Heart left ventricle (tissue), 16 donors: ENCODE data around the gene KCTD17. TPM values are rescaled to one million over a fixed set of nuclear protein-coding genes. Genes with fewer than 3 reads are reported as not detected.

ENCODE experiments used
- ATAC-seq, 4 donors: fragments of 200-7000 bp; cut with Tn5 transposase; one replicate each; pipeline ENCODE4 v1.9.1; 2020 to 2022; ENCODE audit warnings: moderate library complexity in 4 of 4, mild to moderate bottlenecking in 3 of 4, moderate number of reproducible peaks in 1 of 4
- DNase-seq, 5 donors: peaks; one replicate each; pipeline ENCODE4 v3.0.0-alpha.2; 2020
- H3K27ac ChIP-seq, 12 donors: fragments of 200-600 bp; sonication (generic) in 4 of 12; one replicate each; pipeline versions ENCODE4 v1.5.0 to v1.8.0; 2016 to 2022; ENCODE audit warnings: mild to moderate bottlenecking in 2 of 12
- H3K27me3 ChIP-seq, 9 donors: fragments of 200-600 bp; sonication (generic) in 2 of 9; one replicate each; pipeline versions ENCODE4 v1.5.1 to v1.8.0; 2016 to 2022; ENCODE audit warnings: mild to moderate bottlenecking in 3 of 9
- H3K36me3 ChIP-seq, 9 donors: fragments of 200-600 bp; sonication (generic) in 2 of 9; one replicate each; pipeline versions ENCODE4 v1.5.0 to v1.8.0; 2018 to 2022; ENCODE audit warnings: mild to moderate bottlenecking in 2 of 9
- H3K4me1 ChIP-seq, 12 donors: fragments of 200-600 bp; sonication (generic) in 4 of 12; one replicate each; pipeline versions ENCODE4 v1.5.0 to v1.8.0; 2016 to 2022; ENCODE audit warnings: mild to moderate bottlenecking in 3 of 12
- H3K4me3 ChIP-seq, 12 donors: fragments of 200-600 bp; sonication (generic) in 4 of 12; one replicate each; pipeline versions ENCODE4 v1.5.0 to v1.8.0; 2017 to 2022; ENCODE audit warnings: mild to moderate bottlenecking in 9 of 12, moderate library complexity in 4 of 12
- H3K9me3 ChIP-seq, 12 donors: fragments of 200-600 bp; sonication (generic) in 4 of 12; one replicate each; pipeline versions ENCODE4 v1.5.0 to v1.8.0; 2016 to 2022; ENCODE audit warnings: mild to moderate bottlenecking in 1 of 12
- CTCF ChIP-seq, 12 donors: fragments of 200-600 bp; sonication (generic) in 4 of 12; IDR thresholded peaks; one replicate each; pipeline versions ENCODE4 v1.5.0 to v1.8.0; 2018 to 2022; ENCODE audit warnings: antibody characterized with exemption in 12 of 12, mild to moderate bottlenecking in 5 of 12
- POLR2A ChIP-seq, 2 donors: fragments of 450-650 bp; IDR thresholded peaks; one replicate each; pipeline ENCODE4 v1.6.1; 2017; ENCODE audit warnings: antibody characterized with exemption in 2 of 2, mild to moderate bottlenecking in 2 of 2, moderate library complexity in 2 of 2
- WGBS, 4 donors: extraction: QIAGEN DNeasy Blood & Tissue Kit in 2 of 4; methylation state at CpG; one replicate each; pipeline versions ENCODE4 v1.1.5 to v1.1.7; 2013 to 2018; 5-methylcytosine and 5-hydroxymethylcytosine counted together
- intact Hi-C, 10 donors: fragments of 100-400 bp; cut with DNase I; formaldehyde crosslinking; loops; one replicate each; pipeline versions ENCODE4 v1.11.1 to v1.14.2; 2022
- polyA plus RNA-seq, 2 donors: library from polyadenylated mRNA; stranded (reverse); fragments of 200-250 nt; gene quantifications; one replicate each; pipeline ENCODE4 v1.2.3, GENCODE V29; 2013
- total RNA-seq, 9 donors: library from RNA; depleted of rRNA in 2 of 9; stranded (reverse); fragments of >200 nt in 2 of 9; fragmentation: NEBNext Ultra II Directional in 3 of 9; extraction: Animal tissue kit (Norgen Biotek cat#: 25700) in 3 of 9; gene quantifications; one replicate each; pipeline versions ENCODE4 v1.1.0 to v1.2.4, GENCODE V29; 2016 to 2023
- donor health status: ischemic (EF 13 %, LVEDD 7.1; RV severe dilation, severe dysfunction).
- donor health status: healthy with polysubstance abuse.
- donor health status: DM: no; HTN: yes; CAD: no.
- donor health status: DM: no; HTN: no; CAD: no.
- donor health status: ischemic (EF 25% LVEDD 6.9; RV normal size, moderate dysfunction).
- donor health status: ischemic (EF 25% LVEDD 5.7; RV mildly dilated, moderate dysfunction).
- donor health status: healthy.
- donor health status: DM: yes; HTN: yes; CAD: no.
- donor health status: ischemic (EF 35%, LVEDD 5.7; RV mildly dilated, moderate dysfunction).
- donor health status: nonischemic (EF 11% LVEDD 7.7; RV severe dilation, severe dysfunction).
- donor health status: DM: yes; HTN: yes; CAD: no.
- donor health status: PGD.
- donor health status: ischemic (EF 29% LVEDD 5.4; RV normal size, mild dysfunction).
- donor health status: nonischemic (EF 23%, LVEDD 6.1; RV moderate dilation, normal function).

KCTD17 gene
- total and polyA plus RNA-seq, 11 donors: 10.8 to 62.0 (median 17.3) TPM

GRCh38 chr22:37028692-37029674 lies 22.6 kb upstream of the KCTD17 start:
- Histone ChIP-seq H3K27ac (no peak overlapping the region), H3K27me3 (no peaks in the 10 kb centered on the region), H3K4me1 (peaks cover 0 to 19% (median 0%) of the 10 kb centered on the region in 12 donors), H3K9me3 (no peaks in the 10 kb centered on the region), H3K36me3 (peaks cover 0 to 66% (median 45%) of the 10 kb centered on the region in 9 donors), H3K4me3 (no peak overlapping the region)
- no peak for DNase-seq
- TF ChIP-seq CTCF (IDR thresholded peaks at IDR 0.05) (no peak), POLR2A (IDR thresholded peaks at IDR 0.05) (no peak)
- no peak for ATAC-seq
- intact Hi-C loops: loop anchor here in 1 of 10 donors (10.0 kb wide), 1 partner anchor 64 kb away; no protein-coding TSS in a partner anchor
- WGBS, 4 donors: 93 to 94% (median 94%) methylated on average over 16 to 22 of the region's 22 CpGs

GRCh38 chr22:37030560-37031281 lies 20.8 kb upstream of the KCTD17 start:
- 67 to 75% (median 72%) methylated on average over 13 to 14 of the region's 14 CpGs for WGBS, 4 donors
- intact Hi-C loops: no loop called here
- ATAC-seq: no peak

GRCh38 chr22:37032134-37032534 lies 19.4 kb upstream of the KCTD17 start:
- ATAC-seq (no peak), DNase-seq (no peak)
- H3K4me1 ChIP-seq: no peaks in the 10 kb centered on the region
- no peak overlapping the region for H3K27ac ChIP-seq
- peaks cover 0 to 7% (median 0%) of the 10 kb centered on the region in 9 donors for H3K27me3 ChIP-seq
- no peak overlapping the region for H3K4me3 ChIP-seq
- no peaks in the 10 kb centered on the region for H3K9me3 ChIP-seq
- H3K36me3 ChIP-seq: peaks cover 0 to 34% (median 27%) of the 10 kb centered on the region in 9 donors
- intact Hi-C loops: no loop called here
- TF ChIP-seq POLR2A (IDR thresholded peaks at IDR 0.05) (no peak), CTCF (IDR thresholded peaks at IDR 0.05) (no peak)
- WGBS, 4 donors: 63 to 76% (median 73%) methylated on average over 2 of the region's 2 CpGs

More at GRCh38 chr22:37030560-37031281, 20.8 kb upstream of the KCTD17 start:
- Histone ChIP-seq H3K27me3 (peaks cover 0 to under 1% (median 0%) of the 10 kb centered on the region in 9 donors), H3K4me1 (peaks cover 0 to 13% (median 0%) of the 10 kb centered on the region in 12 donors), H3K36me3 (peaks cover 0 to 48% (median 32%) of the 10 kb centered on the region in 9 donors), H3K4me3 (no peak overlapping the region), H3K9me3 (no peaks in the 10 kb centered on the region), H3K27ac (no peak overlapping the region)
- no peak for DNase-seq
- TF ChIP-seq CTCF (IDR thresholded peaks at IDR 0.05): no peak
- TF ChIP-seq POLR2A (IDR thresholded peaks at IDR 0.05): no peak
